Progenitor cell of endocrine pancreas (in vitro differentiated cells): ENCODE data around the gene EYA4. TPM values are rescaled to one million over a fixed set of nuclear protein-coding genes. Genes with fewer than 3 reads are reported as not detected.

ENCODE experiments used
- DNase-seq: peaks from one replicate; pipeline ENCODE4 v3.0.0; 2021; ENCODE audit warnings: low spot score; ENCODE audit not compliant: unreplicated experiment
- H3K27ac Mint-ChIP-seq: 2 replicates; pipeline ENCODE4 v1.8.0; 2021; ENCODE audit warnings: mild to moderate bottlenecking, moderate library complexity, mixed read lengths
- H3K27me3 Mint-ChIP-seq: 2 replicates; pipeline ENCODE4 v1.8.0; 2021; ENCODE audit warnings: mixed read lengths
- H3K36me3 Mint-ChIP-seq: 2 replicates; pipeline ENCODE4 v1.8.0; 2022; ENCODE audit warnings: mixed read lengths; ENCODE audit not compliant: insufficient read depth
- H3K4me1 Mint-ChIP-seq: 2 replicates; pipeline ENCODE4 v1.8.0; 2021; ENCODE audit warnings: low read depth, mixed read lengths
- H3K4me3 Mint-ChIP-seq: 2 replicates; pipeline ENCODE4 v1.8.0; 2021; ENCODE audit warnings: low read depth, mild to moderate bottlenecking, moderate library complexity, mixed read lengths
- H3K9me3 Mint-ChIP-seq: 2 replicates; pipeline ENCODE4 v1.8.0; 2021; ENCODE audit warnings: low read depth, mixed read lengths
- CTCF ChIP-seq: fragments of 200-600 bp; sonication (generic); IDR thresholded peaks from one replicate; pipeline ENCODE4 v1.5.0; 2021; ENCODE audit warnings: antibody characterized with exemption, mild to moderate bottlenecking; ENCODE audit not compliant: unreplicated experiment
- total RNA-seq: library from RNA; stranded (reverse); gene quantifications from 2 replicates; pipeline ENCODE4 v1.2.1, GENCODE V29; 2021

Gene EYA4
- total RNA-seq, 1 donor from 2014 or later = 0.41 TPM

GRCh38 chr6:133227344-133227743 lies 13.8 kb upstream of the EYA4 start:
- DNase-seq = no peak
- H3K4me1 Mint-ChIP-seq = peaks cover 11% of the 10 kb centered on the region
- H3K36me3 Mint-ChIP-seq = no peaks in the 10 kb centered on the region
- no peak for TF ChIP-seq CTCF
- no peaks in the 10 kb centered on the region for H3K9me3 Mint-ChIP-seq
- H3K4me3 Mint-ChIP-seq = no peak overlapping the region
- no peak overlapping the region for H3K27ac Mint-ChIP-seq
- peaks cover 4% of the 10 kb centered on the region for H3K27me3 Mint-ChIP-seq

GRCh38 chr6:133230052-133230451 lies 11.1 kb upstream of the EYA4 start:
- H3K27me3 Mint-ChIP-seq = peaks cover 10% of the 10 kb centered on the region
- H3K36me3 Mint-ChIP-seq = no peaks in the 10 kb centered on the region
- H3K4me3 Mint-ChIP-seq = no peak overlapping the region
- H3K9me3 Mint-ChIP-seq = peaks cover 6% of the 10 kb centered on the region
- DNase-seq = no peak
- TF ChIP-seq CTCF = no peak
- H3K4me1 Mint-ChIP-seq = peaks cover 7% of the 10 kb centered on the region
- no peak overlapping the region for H3K27ac Mint-ChIP-seq

- H3K4me3 Mint-ChIP-seq = no peak overlapping the region
- H3K27ac Mint-ChIP-seq = no peak overlapping the region
- no peaks in the 10 kb centered on the region for H3K36me3 Mint-ChIP-seq
- peaks cover 38% of the 10 kb centered on the region for H3K27me3 Mint-ChIP-seq
- peaks cover 6% of the 10 kb centered on the region for H3K9me3 Mint-ChIP-seq
- peaks cover 1% of the 10 kb centered on the region for H3K4me1 Mint-ChIP-seq
- no peak for TF ChIP-seq CTCF
- no peak for DNase-seq
Measured at GRCh38 chr6:133235221-133235620, 5.9 kb upstream of the EYA4 start.

- H3K27me3 Mint-ChIP-seq = peaks cover 46% of the 10 kb centered on the region
- no peak overlapping the region for H3K27ac Mint-ChIP-seq
- no peaks in the 10 kb centered on the region for H3K36me3 Mint-ChIP-seq
- no peak for TF ChIP-seq CTCF
- no peak overlapping the region for H3K4me3 Mint-ChIP-seq
- peaks cover 6% of the 10 kb centered on the region for H3K9me3 Mint-ChIP-seq
- H3K4me1 Mint-ChIP-seq = peaks cover 8% of the 10 kb centered on the region
- no peak for DNase-seq
Measured at GRCh38 chr6:133236932-133237331, 4.2 kb upstream of the EYA4 start.

GRCh38 chr6:133240511-133241085 lies 559 bp upstream of the EYA4 start:
- Mint-ChIP-seq H3K4me1 (peaks cover 17% of the 10 kb centered on the region), H3K27me3 (peaks cover 73% of the 10 kb centered on the region), H3K9me3 (no peaks in the 10 kb centered on the region), H3K36me3 (no peaks in the 10 kb centered on the region), H3K27ac (peak overlapping the region; percentile 89), H3K4me3 (peak overlapping the region; percentile 71)
- peak; percentile 26 for DNase-seq
- TF ChIP-seq CTCF = peak; percentile 35
